ENCODE measurements around the gene SLC7A4. TPM values are rescaled to one million over a fixed set of nuclear protein-coding genes. Genes with fewer than 3 reads are reported as not detected.
A peak's percentile ranks its signal among the peaks of the same experiment; 100 is the strongest.

SLC7A4 gene
- total and polyA plus RNA-seq, 2 of the 8 experiments (the other 6 are each of a cell fraction or from before 2014, with no cell fraction given), result 0.92 TPM; not detected in 1

- TF ChIP-seq, protein P1, sequence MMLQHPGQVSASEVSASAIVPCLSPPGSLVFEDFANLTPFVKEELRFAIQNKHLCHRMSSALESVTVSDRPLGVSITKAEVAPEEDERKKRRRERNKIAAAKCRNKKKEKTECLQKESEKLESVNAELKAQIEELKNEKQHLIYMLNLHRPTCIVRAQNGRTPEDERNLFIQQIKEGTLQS (IDR thresholded peaks at IDR 0.05; ENCODE audit: insufficient read depth, low read depth, low read length), result no peak
- no peak for TF ChIP-seq FOSL1 (IDR thresholded peaks at IDR 0.05; ENCODE audit: insufficient read depth, low read depth, low read length)
- no peak for TF ChIP-seq JUND (IDR thresholded peaks at IDR 0.05; ENCODE audit: low read length)
- TF ChIP-seq RBBP5 (IDR thresholded peaks at IDR 0.05; ENCODE audit: borderline replicate concordance, low read depth, low read length), result peak; percentile 77
- TF ChIP-seq NRF1 (IDR thresholded peaks at IDR 0.05; ENCODE audit: low read depth, low read length), result 0 out of 2 replicates have a peak, but pooled peaks have one; percentile 20
- TF ChIP-seq POLR2AphosphoS5 (IDR thresholded peaks at IDR 0.05; ENCODE audit: low read depth, low read length), result peak; percentile 94
- TF ChIP-seq SIX5 (IDR thresholded peaks at IDR 0.05; ENCODE audit: low read depth, low read length), result peak; percentile 55
- TF ChIP-seq TAF1 (IDR thresholded peaks at IDR 0.05; ENCODE audit: low read depth, low read length), result peak; percentile 84
- no peak for TF ChIP-seq RXRA (IDR thresholded peaks at IDR 0.05; ENCODE audit: insufficient read depth, low read depth, low read length)
- TF ChIP-seq CBX5 (IDR thresholded peaks at IDR 0.05; ENCODE audit: low read depth, low read length), result no peak
- peak; percentile 62 to 69 (median 65) for TF ChIP-seq CTCF (IDR thresholded peaks at IDR 0.05; ENCODE audit: control extremely low read depth in 1 of 3, insufficient read depth in 1 of 3, low read depth in 1 of 3, low read length in 3 of 3)
- TF ChIP-seq, protein P2, sequence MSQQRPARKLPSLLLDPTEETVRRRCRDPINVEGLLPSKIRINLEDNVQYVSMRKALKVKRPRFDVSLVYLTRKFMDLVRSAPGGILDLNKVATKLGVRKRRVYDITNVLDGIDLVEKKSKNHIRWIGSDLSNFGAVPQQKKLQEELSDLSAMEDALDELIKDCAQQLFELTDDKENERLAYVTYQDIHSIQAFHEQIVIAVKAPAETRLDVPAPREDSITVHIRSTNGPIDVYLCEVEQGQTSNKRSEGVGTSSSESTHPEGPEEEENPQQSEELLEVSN (IDR thresholded peaks at IDR 0.05), result peak; percentile 80
- no peak for TF ChIP-seq CHD2 (IDR thresholded peaks at IDR 0.05; ENCODE audit: low read length)
- no peak for TF ChIP-seq JUN (IDR thresholded peaks at IDR 0.05; ENCODE audit: low read depth, low read length)
- no peak for TF ChIP-seq SIRT6 (IDR thresholded peaks at IDR 0.05; ENCODE audit: low read length)
- TF ChIP-seq TAF7 (optimal IDR thresholded peaks at IDR 0.05; ENCODE audit: borderline replicate concordance, low read depth, low read length), result no peak
- TF ChIP-seq YY1 (IDR thresholded peaks at IDR 0.05; ENCODE audit: low read depth, low read length), result 0 out of 2 replicates have a peak, but pooled peaks have one; percentile 4
- peak; percentile 5 for TF ChIP-seq EZH2 (IDR thresholded peaks at IDR 0.05; ENCODE audit: low read depth, low read length, severe bottlenecking)
- peak; percentile 42 to 53 for TF ChIP-seq RAD21 (IDR thresholded peaks at IDR 0.05 in 1 of 2, conservative IDR thresholded peaks at IDR 0.05 in 1 of 2; ENCODE audit: low read depth in 2 of 2, low read length in 2 of 2)
Observed at GRCh38 chr22:20981787-20982562, 50.4 kb downstream of the SLC7A4 start, which contains the start of gene LZTR1 (continued).

Data from H1 (cell line).